ENCODE results near the gene TUBGCP3. TPM values are rescaled to one million over a fixed set of nuclear protein-coding genes. Genes with fewer than 3 reads are reported as not detected.

TUBGCP3 gene
- total and polyA plus RNA-seq, 2 experiments from 2014 or later: 12.0 to 12.2 TPM

- Histone ChIP-seq H3K9me3 (ENCODE audit: low read depth) (no peaks in the 10 kb centered on the region), H3K4me2 (ENCODE audit: unreplicated experiment) (no peak overlapping the region), H3F3A (ENCODE audit: insufficient read depth) (no peaks in the 10 kb centered on the region), H3K4me3 (no peak overlapping the region), H4K20me1 (ENCODE audit: insufficient read depth) (no peaks in the 10 kb centered on the region), H3K27me3 (replicated peaks; ENCODE audit: insufficient read depth) (no peaks in the 10 kb centered on the region; the same call in 1 of the 2 replicates), H3K9ac (no peak overlapping the region), H3K27ac (no peak overlapping the region), H3K9me2 (ENCODE audit: insufficient read depth) (no peaks in the 10 kb centered on the region), H2AFZ (no peak overlapping the region), H3K36me3 (ENCODE audit: low read depth) (no peaks in the 10 kb centered on the region), H3K79me2 (ENCODE audit: insufficient read depth) (no peaks in the 10 kb centered on the region), H3K4me1 (ENCODE audit: insufficient read depth) (no peaks in the 10 kb centered on the region)
- in situ Hi-C loops (cut with MboI): no loop called here
- no peak for DNase-seq
- no peak for TF ChIP-seq EZH2 (IDR thresholded peaks at IDR 0.05; ENCODE audit: insufficient read depth, poor library complexity, severe bottlenecking)
- no peak for TF ChIP-seq EZH2phosphoT487 (IDR thresholded peaks at IDR 0.05; ENCODE audit: insufficient read depth, low read depth)
- WGBS, 2 experiments (ENCODE audit: low coverage in 1 of 2, low lambda C conversion rate in 2 of 2, missing lambda C conversion rate in 2 of 2): 42 to 45% methylated on average over 14 of the region's 14 CpGs
These were observed 118.7 kb downstream of the TUBGCP3 start for GRCh38 chr13:112469071-112469745.

- peaks cover 3% of the 10 kb centered on the region; the same call in 1 of the 2 replicates for H3K27me3 ChIP-seq (replicated peaks; ENCODE audit: insufficient read depth)
- in situ Hi-C loops (cut with MboI): no loop called here
- H3K9me2 ChIP-seq (ENCODE audit: insufficient read depth): no peaks in the 10 kb centered on the region
- no peaks in the 10 kb centered on the region for H3K9me3 ChIP-seq (ENCODE audit: low read depth)
- no peaks in the 10 kb centered on the region for H3K4me1 ChIP-seq (ENCODE audit: insufficient read depth)
- no peak overlapping the region for H3K4me3 ChIP-seq
- no peaks in the 10 kb centered on the region for H4K20me1 ChIP-seq (ENCODE audit: insufficient read depth)
- DNase-seq: no peak
- H3K9ac ChIP-seq: no peak overlapping the region
- no peak overlapping the region for H3K4me2 ChIP-seq (ENCODE audit: unreplicated experiment)
- TF ChIP-seq EZH2 (IDR thresholded peaks at IDR 0.05; ENCODE audit: insufficient read depth, poor library complexity, severe bottlenecking) (no peak), EZH2phosphoT487 (IDR thresholded peaks at IDR 0.05; ENCODE audit: insufficient read depth, low read depth) (no peak)
- no peak overlapping the region for H2AFZ ChIP-seq
- 78 to 82% methylated on average over 10 of the region's 10 CpGs for WGBS, 2 experiments (ENCODE audit: low coverage in 1 of 2, low lambda C conversion rate in 2 of 2, missing lambda C conversion rate in 2 of 2)
- no peak overlapping the region for H3K27ac ChIP-seq
- H3K79me2 ChIP-seq (ENCODE audit: insufficient read depth): no peaks in the 10 kb centered on the region
- H3F3A ChIP-seq (ENCODE audit: insufficient read depth): no peaks in the 10 kb centered on the region
- H3K36me3 ChIP-seq (ENCODE audit: low read depth): no peaks in the 10 kb centered on the region
These were observed 119.9 kb downstream of the TUBGCP3 start for GRCh38 chr13:112468069-112468468.

GRCh38 chr13:112467236-112467635 is 120.7 kb downstream of the TUBGCP3 start:
- no peaks in the 10 kb centered on the region for H3K4me1 ChIP-seq (ENCODE audit: insufficient read depth)
- no peak overlapping the region for H2AFZ ChIP-seq
- DNase-seq: no peak
- H3K27me3 ChIP-seq (replicated peaks; ENCODE audit: insufficient read depth): peaks cover 8% of the 10 kb centered on the region; the same call in 1 of the 2 replicates
- 42 to 46% methylated on average over 19 of the region's 19 CpGs for WGBS, 2 experiments (ENCODE audit: low coverage in 1 of 2, low lambda C conversion rate in 2 of 2, missing lambda C conversion rate in 2 of 2)
- no peaks in the 10 kb centered on the region for H4K20me1 ChIP-seq (ENCODE audit: insufficient read depth)
- TF ChIP-seq EZH2phosphoT487 (IDR thresholded peaks at IDR 0.05; ENCODE audit: insufficient read depth, low read depth): no peak
- no peak for TF ChIP-seq EZH2 (IDR thresholded peaks at IDR 0.05; ENCODE audit: insufficient read depth, poor library complexity, severe bottlenecking)
- no peak overlapping the region for H3K9ac ChIP-seq
- H3K9me3 ChIP-seq (ENCODE audit: low read depth): no peaks in the 10 kb centered on the region
- H3K9me2 ChIP-seq (ENCODE audit: insufficient read depth): no peaks in the 10 kb centered on the region
- H3K4me2 ChIP-seq (ENCODE audit: unreplicated experiment): no peak overlapping the region
- no peaks in the 10 kb centered on the region for H3K36me3 ChIP-seq (ENCODE audit: low read depth)
- no peaks in the 10 kb centered on the region for H3K79me2 ChIP-seq (ENCODE audit: insufficient read depth)
- in situ Hi-C loops (cut with MboI): no loop called here
- H3K27ac ChIP-seq: no peak overlapping the region
- H3K4me3 ChIP-seq: no peak overlapping the region
- no peaks in the 10 kb centered on the region for H3F3A ChIP-seq (ENCODE audit: insufficient read depth)

GRCh38 chr13:112466132-112467058 is 121.6 kb downstream of the TUBGCP3 start:
- no peaks in the 10 kb centered on the region for H3K79me2 ChIP-seq (ENCODE audit: insufficient read depth)
- no peaks in the 10 kb centered on the region for H3F3A ChIP-seq (ENCODE audit: insufficient read depth)
- no peaks in the 10 kb centered on the region for H4K20me1 ChIP-seq (ENCODE audit: insufficient read depth)
- no peak overlapping the region for H2AFZ ChIP-seq
- no peaks in the 10 kb centered on the region for H3K9me3 ChIP-seq (ENCODE audit: low read depth)
- in situ Hi-C loops (cut with MboI): no loop called here
- no peaks in the 10 kb centered on the region for H3K9me2 ChIP-seq (ENCODE audit: insufficient read depth)
- 67% methylated on average over 35 to 40 of the region's 40 CpGs for WGBS, 2 experiments (ENCODE audit: low coverage in 1 of 2, low lambda C conversion rate in 2 of 2, missing lambda C conversion rate in 2 of 2)
- no peak overlapping the region for H3K4me3 ChIP-seq
- H3K4me2 ChIP-seq (ENCODE audit: unreplicated experiment): no peak overlapping the region
- no peak overlapping the region for H3K9ac ChIP-seq
- H3K27me3 ChIP-seq (replicated peaks; ENCODE audit: insufficient read depth): 0 out of 2 replicates have a peak, but pooled peaks cover 8% of the 10 kb centered on the region
- DNase-seq: no peak
- H3K36me3 ChIP-seq (ENCODE audit: low read depth): no peaks in the 10 kb centered on the region
- TF ChIP-seq EZH2phosphoT487 (IDR thresholded peaks at IDR 0.05; ENCODE audit: insufficient read depth, low read depth): no peak
- no peak for TF ChIP-seq EZH2 (IDR thresholded peaks at IDR 0.05; ENCODE audit: insufficient read depth, poor library complexity, severe bottlenecking)
- H3K27ac ChIP-seq: no peak overlapping the region
- no peaks in the 10 kb centered on the region for H3K4me1 ChIP-seq (ENCODE audit: insufficient read depth)
